ENCODE results near the gene GATAD2A.

The GATAD2A gene

DNA sequence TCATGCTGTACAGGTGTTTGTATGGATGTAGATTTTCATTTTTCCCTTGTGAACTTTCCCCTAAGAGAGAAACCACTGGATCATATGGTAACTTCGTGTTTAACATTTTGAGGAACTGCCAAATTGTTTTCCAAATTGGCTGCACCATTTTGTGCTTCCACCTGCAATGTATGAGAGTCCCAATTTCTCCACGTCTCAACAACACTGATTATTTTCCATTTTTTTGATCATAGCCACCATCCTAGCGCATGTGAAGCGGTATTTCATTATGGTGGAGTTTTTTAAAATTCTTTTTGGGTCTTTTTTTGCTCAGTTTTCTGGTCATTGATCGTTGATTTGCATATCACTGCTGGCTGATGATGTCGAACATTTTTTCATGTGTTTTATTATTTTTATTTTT, 115.5 kb downstream of the GATAD2A start:
- TF ChIP-seq GATA3 (IDR thresholded peaks at IDR 0.05; ENCODE audit: low read depth, low read length) (no peak), GATA2 (IDR thresholded peaks at IDR 0.05; ENCODE audit: low read depth, low read length) (no peak)

- no peak for TF ChIP-seq GATA3 (IDR thresholded peaks at IDR 0.05; ENCODE audit: low read depth, low read length)
- no peak for TF ChIP-seq GATA2 (IDR thresholded peaks at IDR 0.05; ENCODE audit: low read depth, low read length)
These were observed 117.7 kb downstream of the GATAD2A start for GRCh38 chr19:19523177-19523576.

- TF ChIP-seq GATA3 (IDR thresholded peaks at IDR 0.05; ENCODE audit: low read depth, low read length) (no peak), GATA2 (IDR thresholded peaks at IDR 0.05; ENCODE audit: low read depth, low read length) (no peak)
These were observed 118.6 kb downstream of the GATAD2A start for GRCh38 chr19:19524053-19524452.

DNA sequence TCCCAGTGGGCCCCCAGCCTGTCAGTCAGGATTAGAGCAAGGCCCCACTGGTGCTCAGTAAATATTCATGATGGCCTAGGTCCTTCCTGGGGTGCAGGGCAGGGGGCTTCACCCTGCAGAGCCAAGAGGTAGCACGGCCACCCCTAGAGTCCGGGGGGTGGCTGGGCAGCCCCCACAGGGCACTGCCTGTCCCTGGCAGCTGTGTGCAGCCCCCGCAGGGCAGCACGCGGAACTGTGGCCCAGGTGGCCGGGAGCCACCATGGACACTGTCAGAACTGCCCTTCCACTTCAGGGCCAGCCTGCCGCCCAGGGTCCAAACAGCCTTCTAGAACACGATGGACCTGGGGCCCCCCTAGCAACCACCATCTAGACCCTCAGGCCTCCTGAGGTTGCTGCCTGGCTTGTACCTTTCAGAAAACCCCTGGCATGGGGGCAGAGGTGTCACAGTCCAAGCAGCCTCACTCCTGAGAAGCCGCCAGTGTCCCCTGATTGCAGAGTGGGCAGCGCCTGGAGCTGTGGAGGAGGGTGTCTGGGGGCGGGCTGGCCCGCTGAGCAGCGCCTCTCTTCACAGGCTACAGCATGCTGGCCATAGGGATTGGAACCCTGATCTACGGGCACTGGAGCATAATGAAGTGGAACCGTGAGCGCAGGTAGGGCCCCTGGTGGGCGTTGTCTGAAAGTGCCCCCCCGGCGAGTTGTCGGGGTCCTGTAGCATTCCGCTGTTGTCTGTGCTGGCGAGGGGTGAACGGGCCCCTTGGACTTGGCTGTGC, 120.3 kb downstream of the GATAD2A start:
- TF ChIP-seq GATA2 (IDR thresholded peaks at IDR 0.05; ENCODE audit: low read depth, low read length) (no peak), GATA3 (IDR thresholded peaks at IDR 0.05; ENCODE audit: low read depth, low read length) (no peak)

GRCh38 chr19:19526581-19527370, 121.3 kb downstream of the GATAD2A start:
- TF ChIP-seq GATA3 (IDR thresholded peaks at IDR 0.05; ENCODE audit: low read depth, low read length) (no peak), GATA2 (IDR thresholded peaks at IDR 0.05; ENCODE audit: low read depth, low read length) (no peak)

DNA sequence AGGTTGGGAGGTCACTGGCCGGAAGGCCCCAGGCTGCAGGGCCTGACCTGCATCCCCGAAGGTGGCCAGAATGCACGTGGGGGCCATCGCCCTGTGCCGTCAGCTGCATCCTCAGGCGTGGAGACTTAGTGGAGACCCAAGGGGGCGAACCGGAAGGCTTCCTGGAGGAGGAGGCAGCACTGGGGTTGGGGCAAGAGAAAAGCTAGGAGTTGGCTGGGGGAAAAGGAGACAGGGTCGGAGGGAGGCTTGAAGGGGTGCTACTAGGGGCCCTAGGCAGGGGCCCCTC, 121.8 kb downstream of the GATAD2A start:
- no peak for TF ChIP-seq GATA2 (IDR thresholded peaks at IDR 0.05; ENCODE audit: low read depth, low read length)
- TF ChIP-seq GATA3 (IDR thresholded peaks at IDR 0.05; ENCODE audit: low read depth, low read length) = no peak

DNA sequence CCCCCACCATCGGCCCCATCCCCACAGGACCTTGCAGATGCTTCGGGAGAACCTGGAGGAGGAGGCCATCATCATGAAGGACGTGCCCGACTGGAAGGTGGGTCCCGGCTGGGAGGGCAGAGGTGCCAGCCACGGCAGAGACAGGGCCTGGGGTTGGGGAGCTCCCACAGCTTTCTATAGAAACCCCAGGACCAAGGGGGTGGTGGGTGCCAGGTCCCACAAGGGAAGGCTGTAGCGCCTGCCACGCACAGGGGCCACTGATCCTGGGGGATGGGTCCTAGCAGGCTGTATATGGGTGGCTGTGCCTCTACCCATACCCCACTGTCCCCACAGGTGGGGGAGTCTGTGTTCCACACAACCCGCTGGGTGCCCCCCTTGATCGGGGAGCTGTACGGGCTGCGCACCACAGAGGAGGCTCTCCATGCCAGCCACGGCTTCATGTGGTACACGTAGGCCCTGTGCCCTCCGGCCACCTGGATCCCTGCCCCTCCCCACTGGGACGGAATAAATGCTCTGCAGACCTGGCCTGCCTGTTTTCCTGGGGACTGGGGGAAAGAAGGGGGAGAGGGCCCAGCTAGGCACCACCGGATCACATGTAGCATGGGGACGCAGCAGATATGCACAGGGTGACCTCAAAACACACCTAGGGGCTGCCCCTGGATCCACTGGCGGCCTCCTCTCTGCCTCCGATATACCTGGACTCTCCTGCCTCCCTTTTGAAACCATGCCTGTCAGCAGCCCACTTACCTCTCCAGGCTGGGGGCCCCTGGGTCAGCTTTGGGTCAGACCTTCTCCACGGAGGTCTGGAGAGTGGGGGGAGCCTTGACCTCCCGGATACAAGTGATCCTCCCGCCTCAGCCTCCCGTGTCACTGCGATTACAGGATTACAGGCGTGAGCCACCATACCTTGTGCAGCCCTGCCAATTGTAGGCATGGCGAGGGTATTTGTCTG, 122.5 kb downstream of the GATAD2A start:
- TF ChIP-seq GATA2 (IDR thresholded peaks at IDR 0.05; ENCODE audit: low read depth, low read length) = no peak
- no peak for TF ChIP-seq GATA3 (IDR thresholded peaks at IDR 0.05; ENCODE audit: low read depth, low read length)

- TF ChIP-seq GATA2 (IDR thresholded peaks at IDR 0.05; ENCODE audit: low read depth, low read length) = no peak
- TF ChIP-seq GATA3 (IDR thresholded peaks at IDR 0.05; ENCODE audit: low read depth, low read length) = no peak
These were observed 123.4 kb downstream of the GATAD2A start, which contains the start of gene YJEFN3 for GRCh38 chr19:19528721-19529490. Gene YJEFN3, plus strand, starts transcription at chr19:19528911. Its CDS starts 22 bp downstream, at chr19:19528933.

DNA sequence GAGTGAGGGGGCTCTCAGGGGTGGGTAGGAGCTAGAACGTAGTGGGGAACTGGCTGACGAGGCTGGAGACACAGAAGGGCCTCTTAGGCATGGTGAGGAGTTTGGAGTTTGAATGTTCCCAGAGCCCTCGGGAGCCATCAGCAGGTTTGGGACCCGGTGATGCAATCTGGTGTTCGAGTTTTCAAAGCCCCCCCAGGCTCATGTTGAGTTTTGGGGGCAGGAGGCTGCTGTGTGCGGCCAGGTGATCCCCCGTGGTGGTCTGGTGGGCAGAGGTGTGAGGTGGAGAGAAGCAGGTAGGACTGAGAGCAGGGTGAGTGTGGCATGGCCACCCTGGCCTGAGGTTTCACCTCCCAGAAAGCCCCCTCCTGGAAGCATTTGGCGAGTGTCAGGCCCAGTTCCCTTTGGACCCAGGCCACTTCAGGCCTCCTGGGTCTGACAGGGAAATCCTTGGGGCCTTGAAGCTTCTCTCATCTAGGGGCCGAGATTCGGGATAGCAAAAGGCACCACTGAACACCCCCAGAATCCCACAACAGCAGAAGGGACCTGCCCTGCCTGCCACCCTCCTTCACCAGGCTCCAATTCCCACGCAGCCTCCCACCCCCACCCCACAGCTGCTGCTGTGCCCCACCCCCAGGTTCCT, 124.4 kb downstream of the GATAD2A start:
- no peak for TF ChIP-seq GATA3 (IDR thresholded peaks at IDR 0.05; ENCODE audit: low read depth, low read length)
- no peak for TF ChIP-seq GATA2 (IDR thresholded peaks at IDR 0.05; ENCODE audit: low read depth, low read length)

GRCh38 chr19:19530423-19530804, 124.9 kb downstream of the GATAD2A start:
- no peak for TF ChIP-seq GATA2 (IDR thresholded peaks at IDR 0.05; ENCODE audit: low read depth, low read length)
- no peak for TF ChIP-seq GATA3 (IDR thresholded peaks at IDR 0.05; ENCODE audit: low read depth, low read length)

GRCh38 chr19:19530889-19531288, 125.4 kb downstream of the GATAD2A start:
- TF ChIP-seq GATA3 (IDR thresholded peaks at IDR 0.05; ENCODE audit: low read depth, low read length) (no peak), GATA2 (IDR thresholded peaks at IDR 0.05; ENCODE audit: low read depth, low read length) (no peak)

DNA sequence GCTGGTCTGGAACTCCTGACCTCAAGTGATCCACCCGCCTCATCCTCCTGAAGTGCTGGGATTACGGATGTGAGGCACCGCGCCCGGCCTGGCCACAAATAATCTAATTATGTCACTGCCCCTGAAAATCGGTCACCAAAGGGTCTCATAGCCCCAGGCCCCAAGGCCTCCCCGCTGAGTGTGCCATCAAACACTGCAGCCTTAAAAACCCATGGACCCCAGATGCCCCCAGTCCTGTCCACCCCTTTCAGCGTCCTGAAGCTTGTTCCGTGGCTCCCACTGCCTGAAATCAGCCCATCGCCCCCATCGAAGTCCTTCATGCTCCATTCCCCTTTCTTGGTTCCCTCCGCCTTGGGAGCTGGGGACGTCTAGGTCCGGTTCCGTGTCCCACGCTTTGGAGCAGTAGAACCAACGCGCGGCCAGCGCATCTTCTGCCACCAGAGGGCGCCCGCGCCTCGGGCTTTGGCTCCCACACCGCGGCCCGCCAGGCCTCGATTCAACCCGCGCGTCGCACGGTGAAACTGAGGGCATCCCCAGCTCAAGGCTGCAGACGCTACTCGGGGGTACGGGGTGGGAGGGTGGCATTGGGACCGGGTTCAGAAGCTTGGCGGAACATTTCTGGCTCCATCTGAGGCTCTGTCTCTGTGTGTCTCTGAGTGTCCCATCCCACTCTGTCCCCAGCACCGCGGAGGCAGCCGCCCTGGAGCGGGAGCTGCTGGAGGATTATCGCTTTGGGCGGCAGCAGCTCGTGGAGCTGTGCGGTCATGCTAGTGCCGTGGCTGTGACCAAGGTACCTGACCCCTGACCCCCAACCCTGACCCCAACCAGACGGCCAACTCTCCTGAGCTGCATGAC, 126.7 kb downstream of the GATAD2A start:
- no peak for TF ChIP-seq GATA2 (IDR thresholded peaks at IDR 0.05; ENCODE audit: low read depth, low read length)
- no peak for TF ChIP-seq GATA3 (IDR thresholded peaks at IDR 0.05; ENCODE audit: low read depth, low read length)

Measured in SH-SY5Y (cell line).